Ovary (tissue), 3 donors: ENCODE results near the gene CFAP45.

ENCODE experiments used
- EP300 ChIP-seq: sonication (generic); formaldehyde crosslinking; IDR thresholded peaks from one replicate; pipeline ENCODE4 v1.6.1; 2017; ENCODE audit warnings: antibody characterized with exemption
- POLR2A ChIP-seq: fragments of 450-650 bp; IDR thresholded peaks from one replicate; pipeline ENCODE4 v1.6.1; 2017; ENCODE audit warnings: antibody characterized with exemption, mild to moderate bottlenecking, moderate library complexity
- TF ChIP-seq, protein P1 (sequence below), 3 donors: fragments of 450-650 bp in 2 of 3; fragments of 200-600 bp in 1 of 3; IDR thresholded peaks; one replicate each; pipeline versions ENCODE4 v1.5.1 to v1.8.0; 2016 to 2022; ENCODE audit warnings: antibody characterized with exemption in 3 of 3, mild to moderate bottlenecking in 1 of 3
- donor health status: DM: no; HTN: no; CAD: no.

DNA sequence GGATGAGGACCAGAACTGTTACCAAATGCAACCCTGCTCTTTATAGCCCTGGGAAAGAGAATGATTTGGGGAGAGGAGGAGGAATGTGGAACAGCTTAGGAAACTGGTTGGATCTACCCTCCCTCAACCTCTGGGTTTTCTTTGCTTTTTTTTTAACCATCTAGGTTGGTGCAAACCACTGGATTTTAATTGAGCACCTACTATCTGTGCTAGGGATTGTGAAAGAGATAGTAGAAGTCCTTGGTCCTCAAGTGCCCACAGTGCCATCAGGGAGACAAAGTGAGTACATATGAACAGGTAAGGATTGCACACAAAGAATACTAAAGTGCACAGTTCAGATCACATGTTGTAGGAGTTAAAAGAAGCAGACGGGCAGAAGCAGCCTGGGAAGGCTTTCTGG lies 20.7 kb upstream of the CFAP45 start:
- TF ChIP-seq, protein P1, sequence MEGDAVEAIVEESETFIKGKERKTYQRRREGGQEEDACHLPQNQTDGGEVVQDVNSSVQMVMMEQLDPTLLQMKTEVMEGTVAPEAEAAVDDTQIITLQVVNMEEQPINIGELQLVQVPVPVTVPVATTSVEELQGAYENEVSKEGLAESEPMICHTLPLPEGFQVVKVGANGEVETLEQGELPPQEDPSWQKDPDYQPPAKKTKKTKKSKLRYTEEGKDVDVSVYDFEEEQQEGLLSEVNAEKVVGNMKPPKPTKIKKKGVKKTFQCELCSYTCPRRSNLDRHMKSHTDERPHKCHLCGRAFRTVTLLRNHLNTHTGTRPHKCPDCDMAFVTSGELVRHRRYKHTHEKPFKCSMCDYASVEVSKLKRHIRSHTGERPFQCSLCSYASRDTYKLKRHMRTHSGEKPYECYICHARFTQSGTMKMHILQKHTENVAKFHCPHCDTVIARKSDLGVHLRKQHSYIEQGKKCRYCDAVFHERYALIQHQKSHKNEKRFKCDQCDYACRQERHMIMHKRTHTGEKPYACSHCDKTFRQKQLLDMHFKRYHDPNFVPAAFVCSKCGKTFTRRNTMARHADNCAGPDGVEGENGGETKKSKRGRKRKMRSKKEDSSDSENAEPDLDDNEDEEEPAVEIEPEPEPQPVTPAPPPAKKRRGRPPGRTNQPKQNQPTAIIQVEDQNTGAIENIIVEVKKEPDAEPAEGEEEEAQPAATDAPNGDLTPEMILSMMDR (IDR thresholded peaks at IDR 0.05), result no peak
- TF ChIP-seq POLR2A (no peak), EP300 (no peak)
